Natural killer cell (primary cell): Measurements from ENCODE around the gene SOBP. TPM values are rescaled to one million over a fixed set of nuclear protein-coding genes. Genes with fewer than 3 reads are reported as not detected.

Experiments used
- ATAC-seq, 3 donors: fragments of 150-1000 bp in 2 of 3; fragments of 200-7000 bp in 1 of 3; cut with Tn5 transposase; 1 replicate in 1 of 3; 2 replicates in 2 of 3; pipeline ENCODE4 v1.10.0; 2021; ENCODE audit warnings: mild to moderate bottlenecking in 2 of 3, moderate library complexity in 2 of 3
- DNase-seq, 2 donors: peaks; one replicate each; pipeline versions ENCODE4 v3.0.0 to v3.0.0-alpha.2; 2013 to 2021; ENCODE audit warnings: mixed read lengths in 1 of 2
- H3K27ac ChIP-seq: one replicate; pipeline ENCODE4 v1.5.1; 2013; ENCODE audit warnings: mild to moderate bottlenecking, low read length
- H3K27me3 ChIP-seq: one replicate; pipeline ENCODE4 v1.6.1; 2013; ENCODE audit warnings: low read length; ENCODE audit not compliant: control insufficient read depth, insufficient read depth
- H3K36me3 ChIP-seq: one replicate; pipeline ENCODE4 v1.6.1; 2013; ENCODE audit warnings: low read length; ENCODE audit not compliant: control insufficient read depth, insufficient read depth
- H3K4me1 ChIP-seq: one replicate; pipeline ENCODE4 v1.6.1; 2013; ENCODE audit warnings: low read length; ENCODE audit not compliant: control insufficient read depth, insufficient read depth
- H3K4me3 ChIP-seq: one replicate; pipeline ENCODE4 v1.5.1; 2013; ENCODE audit warnings: low read length
- H3K9me3 ChIP-seq: one replicate; pipeline ENCODE4 v1.6.1; 2013; ENCODE audit warnings: low read length; ENCODE audit not compliant: control insufficient read depth, insufficient read depth
- H3K27ac Mint-ChIP-seq, 2 donors: one replicate each; pipeline ENCODE4 v1.8.0; 2022; ENCODE audit warnings: mild to moderate bottlenecking in 2 of 2, mixed read lengths in 2 of 2, moderate library complexity in 1 of 2
- H3K27me3 Mint-ChIP-seq, 2 donors: one replicate each; pipeline ENCODE4 v1.8.0; 2022; ENCODE audit warnings: low read depth in 2 of 2, mixed read lengths in 2 of 2
- H3K36me3 Mint-ChIP-seq: one replicate; pipeline ENCODE4 v1.8.0; 2022; ENCODE audit warnings: mixed read lengths
- H3K4me1 Mint-ChIP-seq, 2 donors: one replicate each; pipeline ENCODE4 v1.8.0; 2022; ENCODE audit warnings: mixed read lengths in 2 of 2
- H3K4me3 Mint-ChIP-seq: one replicate; pipeline ENCODE4 v1.8.0; 2022; ENCODE audit warnings: mild to moderate bottlenecking, moderate library complexity, mixed read lengths
- H3K9me3 Mint-ChIP-seq, 2 donors: one replicate each; pipeline ENCODE4 v1.8.0; 2022; ENCODE audit warnings: mixed read lengths in 2 of 2
- WGBS: methylation state at CpG from one replicate; pipeline ENCODE4 v1.1.7; 2013; ENCODE audit warnings: missing lambda C conversion rate; ENCODE audit not compliant: insufficient coverage; 5-methylcytosine and 5-hydroxymethylcytosine counted together
- intact Hi-C: fragments of 100-400 bp; cut with micrococcal nuclease; formaldehyde crosslinking; loops from one replicate; pipeline ENCODE4 v1.14.2; 2022
- total RNA-seq, 4 donors: library from RNA; stranded (reverse); fragments of 120-200 nt in 1 of 4; gene quantifications; one replicate each; pipeline versions ENCODE4 v1.2.3 to v1.2.4, GENCODE V29; 2013 to 2022
- TF ChIP-seq, protein P1 (sequence below): fragments of 200-600 bp; IDR thresholded peaks from one replicate; pipeline ENCODE4 v1.8.0; 2022; ENCODE audit warnings: antibody characterized with exemption

SOBP gene
- total RNA-seq, 3 donors from 2014 or later (not counting 1 experiment from before 2014, with no cell fraction given), result 0.16 TPM; not detected in 1

DNA sequence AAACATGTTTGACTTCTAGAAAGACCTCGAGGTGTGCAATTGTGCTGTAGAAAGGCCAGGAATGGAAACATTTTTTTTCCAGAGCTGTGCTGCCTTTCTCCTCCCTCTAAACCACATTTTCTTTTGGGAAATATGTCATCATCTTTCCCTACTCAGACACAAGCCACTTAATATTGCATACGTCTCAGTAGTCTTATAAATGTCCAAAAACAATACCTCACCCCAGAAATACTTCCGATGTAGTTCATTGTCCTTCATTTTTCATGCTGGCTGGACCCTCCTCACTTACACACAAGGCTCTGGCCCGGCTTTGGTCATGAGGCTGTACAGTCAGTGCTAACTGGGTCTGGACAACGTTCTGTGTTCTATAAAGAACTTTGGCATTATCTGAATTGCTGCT, 207.8 kb downstream of the SOBP start:
- ATAC-seq (no peak), DNase-seq (no peak)
- H3K27me3 ChIP-seq, result no peaks in the 10 kb centered on the region
- H3K9me3 ChIP-seq, result no peaks in the 10 kb centered on the region
- peaks cover 0 to 3% of the 10 kb centered on the region in 2 donors for H3K27me3 Mint-ChIP-seq
- H3K27ac ChIP-seq, result no peak overlapping the region
- H3K27ac Mint-ChIP-seq, result no peak overlapping the region
- H3K36me3 ChIP-seq, result no peaks in the 10 kb centered on the region
- H3K4me1 Mint-ChIP-seq, result peaks cover 15 to 24% of the 10 kb centered on the region in 2 donors
- peaks cover 6% of the 10 kb centered on the region for H3K4me1 ChIP-seq
- H3K9me3 Mint-ChIP-seq, result no peaks in the 10 kb centered on the region
- TF ChIP-seq, protein P1, sequence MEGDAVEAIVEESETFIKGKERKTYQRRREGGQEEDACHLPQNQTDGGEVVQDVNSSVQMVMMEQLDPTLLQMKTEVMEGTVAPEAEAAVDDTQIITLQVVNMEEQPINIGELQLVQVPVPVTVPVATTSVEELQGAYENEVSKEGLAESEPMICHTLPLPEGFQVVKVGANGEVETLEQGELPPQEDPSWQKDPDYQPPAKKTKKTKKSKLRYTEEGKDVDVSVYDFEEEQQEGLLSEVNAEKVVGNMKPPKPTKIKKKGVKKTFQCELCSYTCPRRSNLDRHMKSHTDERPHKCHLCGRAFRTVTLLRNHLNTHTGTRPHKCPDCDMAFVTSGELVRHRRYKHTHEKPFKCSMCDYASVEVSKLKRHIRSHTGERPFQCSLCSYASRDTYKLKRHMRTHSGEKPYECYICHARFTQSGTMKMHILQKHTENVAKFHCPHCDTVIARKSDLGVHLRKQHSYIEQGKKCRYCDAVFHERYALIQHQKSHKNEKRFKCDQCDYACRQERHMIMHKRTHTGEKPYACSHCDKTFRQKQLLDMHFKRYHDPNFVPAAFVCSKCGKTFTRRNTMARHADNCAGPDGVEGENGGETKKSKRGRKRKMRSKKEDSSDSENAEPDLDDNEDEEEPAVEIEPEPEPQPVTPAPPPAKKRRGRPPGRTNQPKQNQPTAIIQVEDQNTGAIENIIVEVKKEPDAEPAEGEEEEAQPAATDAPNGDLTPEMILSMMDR, result no peak
- H3K4me3 ChIP-seq, result no peak overlapping the region
- WGBS, result 88% methylated on average over 4 of the region's 5 CpGs
- intact Hi-C loops, result no loop called here
- H3K4me3 Mint-ChIP-seq, result no peak overlapping the region
- no peaks in the 10 kb centered on the region for H3K36me3 Mint-ChIP-seq

DNA sequence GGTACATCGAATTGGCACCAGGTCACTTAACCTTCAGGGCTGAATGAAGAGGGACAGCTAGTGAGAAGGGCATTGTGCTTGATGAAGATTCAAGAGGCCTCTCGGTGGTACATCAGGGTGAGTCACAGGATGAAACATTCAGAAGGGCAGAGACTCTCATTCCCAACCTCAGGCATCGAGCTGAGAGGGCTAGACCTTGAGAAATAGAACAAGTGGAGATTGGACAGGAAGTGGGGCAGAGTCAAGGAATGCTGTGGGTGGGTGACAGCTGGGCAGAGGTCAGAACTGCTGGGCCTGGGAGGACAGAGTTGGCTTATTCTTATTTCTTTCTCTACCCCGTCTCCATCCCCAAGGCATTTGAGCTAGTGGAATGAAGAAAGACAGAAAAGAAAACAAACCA, 208.2 kb downstream of the SOBP start:
- TF ChIP-seq, protein P1, result no peak
- intact Hi-C loops, result no loop called here
- WGBS, result 88% methylated on average over 3 of the region's 4 CpGs

DNA sequence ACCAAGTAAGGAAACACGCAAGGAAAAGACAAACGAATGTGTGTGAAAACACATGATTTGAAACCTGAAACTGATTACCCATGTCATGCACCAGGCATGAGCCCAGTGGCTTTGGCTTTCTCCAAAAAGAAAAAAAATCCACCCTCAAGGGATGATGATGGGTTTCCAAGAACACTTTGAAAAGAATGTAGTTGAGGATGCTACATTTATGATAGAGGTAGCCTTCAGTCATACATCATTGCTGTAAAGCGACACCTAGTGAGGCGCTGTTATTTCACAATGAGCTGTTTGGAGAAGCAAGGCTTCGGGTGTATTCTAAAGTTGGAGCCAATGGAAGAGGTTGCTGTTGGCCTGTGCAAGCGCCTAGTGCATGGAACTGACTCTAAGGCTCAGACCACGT, 209.3 kb downstream of the SOBP start:
- DNase-seq (no peak), ATAC-seq (no peak)
- Mint-ChIP-seq H3K36me3 (no peaks in the 10 kb centered on the region), H3K4me3 (no peak overlapping the region), H3K27ac (no peak overlapping the region), H3K9me3 (no peaks in the 10 kb centered on the region), H3K27me3 (peaks cover 0 to 3% of the 10 kb centered on the region in 2 donors), H3K4me1 (peaks cover 16 to 27% of the 10 kb centered on the region in 2 donors)
- Histone ChIP-seq H3K4me1 (peaks cover 6% of the 10 kb centered on the region), H3K36me3 (peaks cover 2% of the 10 kb centered on the region), H3K27ac (no peak overlapping the region), H3K27me3 (no peaks in the 10 kb centered on the region), H3K9me3 (no peaks in the 10 kb centered on the region), H3K4me3 (no peak overlapping the region)
- intact Hi-C loops, result no loop called here
- WGBS, result 81% methylated on average over 7 of the region's 7 CpGs
- TF ChIP-seq, protein P1, result no peak

More for the DNA sequence above, 208.2 kb downstream of the SOBP start:
- ATAC-seq (no peak), DNase-seq (no peak)
- H3K27me3 Mint-ChIP-seq, result peaks cover 0 to 3% of the 10 kb centered on the region in 2 donors
- H3K27me3 ChIP-seq, result no peaks in the 10 kb centered on the region
- no peaks in the 10 kb centered on the region for H3K36me3 Mint-ChIP-seq
- no peak overlapping the region for H3K27ac ChIP-seq
- no peaks in the 10 kb centered on the region for H3K9me3 ChIP-seq
- peak overlapping the region in 1 of 2 donors; percentile 8 for H3K27ac Mint-ChIP-seq
- H3K4me3 ChIP-seq, result no peak overlapping the region
- H3K9me3 Mint-ChIP-seq, result no peaks in the 10 kb centered on the region
- no peak overlapping the region for H3K4me3 Mint-ChIP-seq
- peaks cover 15 to 24% of the 10 kb centered on the region in 2 donors for H3K4me1 Mint-ChIP-seq
- peaks cover 6% of the 10 kb centered on the region for H3K4me1 ChIP-seq
- no peaks in the 10 kb centered on the region for H3K36me3 ChIP-seq

DNA sequence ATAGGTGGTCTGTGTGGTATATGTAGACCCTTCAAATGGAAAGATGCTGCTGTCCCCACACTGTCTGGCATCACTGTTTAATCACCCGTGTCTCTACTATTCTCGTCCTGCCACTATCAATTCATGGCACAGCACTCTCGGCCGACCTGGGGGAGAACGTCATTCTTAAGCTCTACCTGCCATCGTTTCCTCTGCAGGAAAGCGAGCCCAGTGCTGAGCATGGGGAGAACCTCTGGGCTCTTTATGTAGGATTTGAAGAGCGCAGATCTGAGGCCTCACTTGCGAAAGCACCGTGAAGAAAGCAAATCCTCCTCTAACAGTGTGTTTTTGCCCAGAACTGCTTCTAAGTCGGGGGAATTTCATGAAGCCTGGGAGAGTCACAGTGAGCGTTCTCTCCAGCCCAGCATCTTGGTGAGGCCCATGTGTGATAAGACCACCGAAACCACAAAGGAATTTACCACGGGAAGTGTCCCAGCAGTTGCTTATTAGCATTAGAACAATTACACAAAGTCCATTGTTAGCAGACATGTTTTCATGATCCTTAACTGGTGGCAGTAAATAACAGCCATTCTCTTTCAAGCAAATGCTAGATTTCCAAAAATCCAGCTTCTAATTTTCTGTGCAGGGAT, 209.9 kb downstream of the SOBP start:
- peak in 1 of 3 donors; percentile 34 for ATAC-seq
- no peak for DNase-seq
- peaks cover 9% of the 10 kb centered on the region for H3K4me1 ChIP-seq
- Mint-ChIP-seq H3K27me3 (peaks cover 0 to 3% of the 10 kb centered on the region in 2 donors), H3K4me3 (no peak overlapping the region), H3K9me3 (no peaks in the 10 kb centered on the region), H3K27ac (no peak overlapping the region), H3K36me3 (no peaks in the 10 kb centered on the region), H3K4me1 (peaks cover 21 to 33% of the 10 kb centered on the region in 2 donors)
- no peaks in the 10 kb centered on the region for H3K27me3 ChIP-seq
- intact Hi-C loops, result no loop called here
- 52% methylated on average over 14 of the region's 14 CpGs for WGBS
- TF ChIP-seq, protein P1, result no peak
- no peak overlapping the region for H3K4me3 ChIP-seq
- no peaks in the 10 kb centered on the region for H3K9me3 ChIP-seq
- H3K36me3 ChIP-seq, result peaks cover 5% of the 10 kb centered on the region
- no peak overlapping the region for H3K27ac ChIP-seq
